GM21576 (cell line): ENCODE data around the gene SNRPD3.

Experiments used
- ATAC-seq: cut with Tn5 transposase; IDR thresholded peaks from one replicate; pipeline ENCODE4 v1.9.1; 2021; ENCODE audit warnings: mild to moderate bottlenecking, moderate library complexity; ENCODE audit not compliant: unreplicated experiment

SNRPD3 gene

DNA sequence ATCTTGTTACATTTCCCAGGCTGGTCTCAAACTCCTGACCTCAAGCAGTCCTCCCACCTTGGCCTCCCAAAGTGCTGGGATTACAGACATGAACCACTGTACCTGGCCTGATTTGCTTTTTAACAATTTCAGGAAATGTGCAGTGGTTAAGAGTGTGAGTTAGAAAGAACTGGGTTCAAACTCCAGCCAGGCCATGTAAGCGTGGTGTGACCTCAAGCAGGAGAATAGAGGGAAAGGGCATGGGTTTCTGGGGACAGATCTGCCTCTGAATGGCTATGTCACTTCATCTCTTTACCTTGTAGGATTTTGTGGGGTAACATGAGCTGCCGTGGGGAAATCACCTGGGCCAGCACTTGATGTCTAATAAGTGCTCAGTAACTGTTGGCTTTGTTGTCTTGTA lies 9.3 kb downstream of the SNRPD3 start:
- no peak for ATAC-seq

- no peak for ATAC-seq
Observed at GRCh38 chr22:24566899-24567511, 11.2 kb downstream of the SNRPD3 start.

DNA sequence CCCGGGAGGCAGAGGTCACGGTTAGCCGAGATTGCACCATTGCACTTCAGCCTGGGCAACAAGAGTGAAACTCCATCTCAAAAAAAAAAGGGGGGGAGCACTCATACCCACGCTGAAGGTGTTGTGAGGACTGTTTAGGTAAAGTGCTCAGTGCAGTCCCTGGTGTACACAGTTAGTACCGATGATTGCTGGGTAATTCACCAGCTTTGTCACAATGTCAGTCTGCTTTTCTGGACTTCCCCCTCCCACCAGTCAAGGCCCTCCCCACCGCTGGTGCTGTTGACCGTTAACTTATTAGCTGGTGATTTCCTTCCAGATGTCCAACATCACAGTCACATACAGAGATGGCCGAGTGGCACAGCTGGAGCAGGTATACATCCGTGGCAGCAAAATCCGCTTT lies 11.9 kb downstream of the SNRPD3 start:
- ATAC-seq = no peak

GRCh38 chr22:24571266-24571665 lies 15.5 kb downstream of the SNRPD3 start:
- ATAC-seq = no peak

GRCh38 chr22:24576778-24577177 lies 21.0 kb downstream of the SNRPD3 start:
- no peak for ATAC-seq

GRCh38 chr22:24578355-24579257 lies 22.8 kb downstream of the SNRPD3 start:
- no peak for ATAC-seq

DNA sequence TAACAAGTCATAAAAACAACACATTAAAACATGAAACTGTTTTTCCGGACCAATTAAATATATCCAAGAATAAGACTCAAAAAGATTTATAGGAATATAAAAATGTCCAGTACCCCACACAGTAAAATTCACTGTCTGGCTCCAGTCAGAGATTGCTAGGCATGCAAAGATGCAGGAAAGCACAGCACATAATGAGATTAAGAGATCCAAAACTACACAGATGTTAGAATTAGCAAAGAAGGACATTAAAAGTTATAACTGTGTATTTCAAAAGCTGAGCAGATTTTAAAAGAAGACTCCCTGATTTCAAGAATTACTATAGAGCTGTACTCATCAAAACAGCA lies 23.4 kb downstream of the SNRPD3 start:
- ATAC-seq = no peak

DNA sequence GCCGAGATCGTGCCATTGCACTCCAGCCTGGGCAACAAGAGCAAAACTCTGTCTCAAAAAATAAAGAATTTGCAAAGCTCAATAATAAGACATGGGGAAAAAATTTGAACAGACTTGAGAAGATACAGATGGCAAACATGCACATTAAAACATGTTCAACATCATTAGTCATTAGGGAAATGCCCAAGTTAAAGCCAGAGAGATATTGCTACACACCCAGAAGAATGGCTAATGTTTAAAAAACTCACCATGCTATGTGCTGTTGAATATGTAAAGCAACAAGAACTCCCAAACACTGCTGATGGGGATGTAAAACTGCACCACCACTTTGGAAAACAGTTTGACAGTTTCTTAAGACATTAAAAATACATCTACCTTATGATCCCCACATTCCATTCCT lies 24.5 kb downstream of the SNRPD3 start:
- no peak for ATAC-seq

GRCh38 chr22:24582056-24582814 lies 26.4 kb downstream of the SNRPD3 start:
- no peak for ATAC-seq

DNA sequence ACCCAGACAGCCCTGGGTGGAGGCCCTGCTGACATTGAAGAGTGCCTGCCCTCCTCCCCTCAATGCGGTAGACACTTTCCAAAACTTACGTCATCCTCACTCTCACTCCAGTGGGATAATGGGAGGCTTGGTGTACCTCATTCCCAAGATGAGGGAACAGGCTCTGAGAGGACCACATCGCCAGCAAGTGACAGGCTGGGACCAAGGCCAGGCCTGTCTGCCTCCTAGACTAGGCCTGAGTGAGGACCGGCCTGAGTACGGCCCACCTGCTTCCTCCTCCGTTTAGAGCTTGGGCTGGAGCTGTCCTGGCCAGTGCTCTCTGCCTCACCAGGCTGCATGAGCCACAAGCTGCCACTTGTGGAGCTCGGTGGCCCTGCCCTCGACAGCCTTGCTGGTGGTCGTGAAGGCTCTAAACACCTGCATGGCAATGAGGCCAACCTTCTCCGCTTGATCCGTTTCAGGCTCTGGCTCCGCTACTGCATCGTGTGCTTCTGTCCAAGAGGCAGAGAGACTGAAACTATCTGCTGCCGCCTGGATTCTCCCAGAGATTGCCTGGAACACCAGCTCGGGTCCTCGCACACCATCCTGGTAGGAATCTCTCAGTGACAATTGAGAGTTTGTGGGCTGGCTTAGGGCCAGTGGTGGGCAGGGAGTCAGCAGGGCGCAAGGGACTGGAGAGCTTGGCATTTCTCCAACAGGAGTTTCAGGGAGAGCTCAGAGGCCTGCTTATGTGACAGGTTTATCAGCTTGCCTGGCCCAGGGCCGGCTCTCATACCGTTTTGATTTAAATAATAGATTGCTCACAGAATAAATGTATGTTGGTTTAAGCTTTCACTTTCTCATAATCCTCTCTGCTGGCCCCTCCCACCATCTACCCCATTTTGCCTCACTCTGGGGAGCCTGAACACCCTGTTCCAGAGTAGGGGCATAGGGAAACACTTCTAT lies 27.7 kb downstream of the SNRPD3 start:
- ATAC-seq = no peak

GRCh38 chr22:24584166-24584790 lies 28.5 kb downstream of the SNRPD3 start:
- ATAC-seq = no peak

GRCh38 chr22:24584871-24585411 lies 29.1 kb downstream of the SNRPD3 start:
- ATAC-seq = no peak

DNA sequence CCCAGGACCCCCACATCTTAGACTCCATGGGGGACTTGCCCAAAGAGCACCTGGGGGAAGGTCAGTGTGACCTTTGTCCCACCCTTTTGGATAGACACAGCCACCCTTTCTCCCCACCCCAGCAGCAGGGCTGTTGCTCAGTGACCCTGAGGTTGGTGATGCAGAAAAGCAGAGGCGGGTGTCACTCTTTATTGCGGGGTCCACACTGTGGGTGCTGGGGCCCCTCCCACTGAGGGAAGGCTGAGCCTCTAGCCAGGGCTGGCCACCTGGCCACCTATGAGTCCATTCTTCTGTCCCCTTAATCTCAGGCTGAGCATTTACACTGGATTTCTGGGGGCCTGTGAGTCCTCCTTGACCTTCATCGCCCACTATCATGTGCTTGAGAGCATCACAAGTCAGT lies 29.7 kb downstream of the SNRPD3 start:
- no peak for ATAC-seq

DNA sequence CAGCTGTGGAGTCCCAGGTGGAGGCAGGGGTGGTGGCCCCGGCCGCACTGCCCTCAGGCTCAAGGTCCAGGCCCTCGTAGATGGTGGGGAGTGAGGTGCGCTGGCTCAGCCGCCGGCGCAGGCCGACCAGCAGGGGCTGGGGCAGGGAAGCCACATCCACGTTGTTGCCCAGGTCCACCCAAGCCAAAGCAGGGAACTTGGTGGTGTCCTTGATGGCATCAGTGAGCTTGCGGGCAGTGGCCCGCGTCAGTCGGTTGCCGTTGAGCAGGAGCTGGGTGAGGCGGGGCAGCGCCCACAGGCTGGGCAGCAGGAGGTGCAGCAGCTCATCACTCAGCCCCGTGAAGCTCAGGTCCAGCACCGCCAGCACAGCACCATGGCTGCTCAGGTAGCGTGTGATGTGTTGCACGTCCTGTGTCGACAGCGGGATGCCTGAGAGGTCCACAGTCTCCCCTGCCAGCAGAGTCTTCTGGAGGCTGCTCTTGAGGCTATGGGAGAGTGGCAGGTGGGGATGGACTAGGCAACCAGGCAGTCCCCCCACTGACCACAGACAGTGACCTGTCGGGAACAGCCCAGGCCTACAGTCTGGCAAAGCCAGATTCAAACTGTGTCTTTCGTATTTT lies 30.2 kb downstream of the SNRPD3 start:
- ATAC-seq = no peak

- no peak for ATAC-seq
Observed at GRCh38 chr22:24587251-24587650, 31.5 kb downstream of the SNRPD3 start.

- ATAC-seq = no peak
Observed at GRCh38 chr22:24587948-24588347, 32.1 kb downstream of the SNRPD3 start.

DNA sequence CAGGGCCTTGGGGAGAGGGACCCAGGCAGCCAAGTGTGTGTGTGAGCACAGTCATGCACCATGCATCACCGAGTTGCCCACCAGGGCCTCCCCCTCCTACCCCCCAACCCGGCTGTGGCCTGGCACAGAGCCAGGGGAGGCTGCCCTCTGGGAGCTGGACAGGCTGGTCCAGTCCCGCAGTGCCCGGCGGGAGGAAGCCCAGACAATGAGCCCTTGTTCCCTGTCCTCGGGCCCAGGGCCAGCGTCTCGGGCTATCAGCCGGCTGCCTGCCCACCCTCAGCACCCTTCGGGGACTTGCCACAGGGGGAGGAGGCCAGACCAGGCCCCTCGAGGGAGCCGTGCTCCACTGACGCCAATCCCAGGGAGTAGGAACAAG lies 32.6 kb downstream of the SNRPD3 start:
- ATAC-seq = no peak

DNA sequence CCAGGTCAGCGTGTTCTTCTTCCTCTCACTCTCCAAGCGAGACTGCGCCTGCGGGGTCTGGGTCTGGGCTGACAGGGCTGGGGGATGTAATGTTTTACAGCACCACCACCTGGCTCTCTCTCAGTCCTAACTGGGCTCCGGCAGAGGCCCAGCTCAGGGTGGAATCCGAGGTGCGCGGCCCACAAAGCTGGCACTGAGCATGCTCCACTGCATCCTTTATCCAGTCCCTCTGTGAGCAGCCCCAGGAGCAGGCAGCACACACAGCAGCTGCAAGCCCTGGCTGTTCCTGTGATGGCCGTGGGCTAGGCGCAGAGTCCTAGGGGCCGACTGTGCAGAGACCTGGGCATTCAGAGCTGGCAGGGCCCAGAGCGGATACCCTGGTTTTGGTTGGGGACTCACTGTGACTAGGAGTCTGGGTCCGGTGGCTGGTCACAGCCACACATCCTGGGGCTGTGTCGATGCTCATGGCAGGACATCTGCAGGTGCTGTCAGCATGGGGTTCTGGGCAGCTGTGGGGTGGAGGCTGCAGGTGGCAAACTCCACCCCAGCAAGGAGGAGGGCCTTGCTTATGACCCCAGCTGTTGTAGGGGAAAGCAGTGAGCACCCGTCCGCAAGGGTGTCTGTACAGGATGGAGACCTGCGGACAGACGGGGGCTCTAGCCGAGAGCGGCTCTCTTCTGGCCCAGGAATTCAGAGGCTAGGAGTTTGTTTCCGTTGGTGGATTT lies 33.1 kb downstream of the SNRPD3 start:
- ATAC-seq = no peak

- no peak for ATAC-seq
Observed at GRCh38 chr22:24589518-24590030, 33.8 kb downstream of the SNRPD3 start.
